NCI-H146 treated with DMSO at 0.1 percent for 48 hours (cell line): Measurements from ENCODE around the gene ABCA8.
"Not testable (repeated sequence)": the region's sequence is repeated elsewhere in the genome, so short reads cannot be mapped to it uniquely, and the experiment has no call there.

ENCODE experiments used
- DNase-seq: peaks from one replicate; lab custom pipeline; 2025; ENCODE audit not compliant: unreplicated experiment; lab: John Stamatoyannopoulos, UW

Gene ABCA8

GRCh38 chr17:68955181-68955841 lies at the start of gene ABCA8:
ABCA8 (minus strand) TSS chr17:68955392; CDS start chr17:68942034, 13,358 bp downstream.
- no peak for DNase-seq

GRCh38 chr17:69004759-69005158 lies 49.6 kb upstream of the ABCA8 start:
- DNase-seq, result not testable (repeated sequence)

- not testable (repeated sequence) for DNase-seq
Observed at GRCh38 chr17:68999743-69000142, 44.6 kb upstream of the ABCA8 start.

GRCh38 chr17:68993112-68993511 lies 37.9 kb upstream of the ABCA8 start:
- DNase-seq, result no peak

GRCh38 chr17:68987966-68988365 lies 32.8 kb upstream of the ABCA8 start:
- DNase-seq, result no peak

- DNase-seq, result no peak
Observed at GRCh38 chr17:68981288-68981687, 26.1 kb upstream of the ABCA8 start.

- no peak for DNase-seq
Observed at GRCh38 chr17:68973098-68973846, 18.1 kb upstream of the ABCA8 start.

GRCh38 chr17:68972119-68972704 lies 17.0 kb upstream of the ABCA8 start:
- DNase-seq, result no peak

- DNase-seq, result no peak
Observed at GRCh38 chr17:68969101-68969500, 13.9 kb upstream of the ABCA8 start.

- no peak for DNase-seq
Observed at GRCh38 chr17:68963958-68964357, 8.8 kb upstream of the ABCA8 start.

- DNase-seq, result no peak
Observed at GRCh38 chr17:68961214-68961882, 6.2 kb upstream of the ABCA8 start.

- DNase-seq, result not testable (repeated sequence)
Observed at GRCh38 chr17:68959117-68959516, 3.9 kb upstream of the ABCA8 start.

- no peak for DNase-seq
Observed at GRCh38 chr17:68957944-68958343, 2.8 kb upstream of the ABCA8 start.

GRCh38 chr17:68954146-68954896 lies 871 bp downstream of the ABCA8 start:
- DNase-seq, result no peak

GRCh38 chr17:68953340-68953997 lies 1.7 kb downstream of the ABCA8 start:
- no peak for DNase-seq

GRCh38 chr17:68950725-68951124 lies 4.5 kb downstream of the ABCA8 start:
- DNase-seq, result no peak

- not testable (repeated sequence) for DNase-seq
Observed at GRCh38 chr17:68947868-68948267, 7.3 kb downstream of the ABCA8 start.

- DNase-seq, result no peak
Observed at GRCh38 chr17:68944435-68945035, 10.7 kb downstream of the ABCA8 start.

GRCh38 chr17:68943812-68944182 lies 11.4 kb downstream of the ABCA8 start:
- DNase-seq, result not testable (repeated sequence)
